Measurements from ENCODE around the gene RAB3GAP1.

The RAB3GAP1 gene

DNA sequence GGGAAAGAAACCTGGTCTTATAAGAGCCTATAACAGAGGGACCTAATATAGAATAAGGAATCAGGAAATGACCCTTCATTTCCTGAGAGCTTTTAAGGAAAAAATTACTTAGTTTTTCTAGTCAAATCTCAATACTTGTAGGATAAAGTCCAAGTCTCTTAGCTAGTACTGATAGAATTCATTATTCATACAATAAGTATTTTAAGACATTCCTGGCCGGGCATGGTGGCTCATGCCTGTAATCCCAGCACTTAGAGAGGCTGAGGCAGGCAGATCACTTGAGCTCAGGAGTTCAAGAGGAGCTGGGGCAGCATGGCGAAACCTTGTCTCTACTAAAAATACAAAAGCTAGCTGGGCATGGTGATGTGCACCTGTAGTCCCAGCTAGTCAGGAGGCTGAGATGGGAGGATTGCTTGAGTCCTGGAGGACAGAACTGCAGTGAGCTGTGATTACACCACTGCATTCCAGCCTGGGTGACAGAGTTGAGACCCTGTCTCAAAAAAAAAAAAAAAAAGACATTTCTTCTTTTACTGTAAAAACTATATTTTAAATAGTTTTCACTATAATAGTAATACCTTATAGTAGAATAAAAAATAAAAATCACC lies 3.2 kb downstream of the RAB3GAP1 start:
- TF ChIP-seq, protein P1, sequence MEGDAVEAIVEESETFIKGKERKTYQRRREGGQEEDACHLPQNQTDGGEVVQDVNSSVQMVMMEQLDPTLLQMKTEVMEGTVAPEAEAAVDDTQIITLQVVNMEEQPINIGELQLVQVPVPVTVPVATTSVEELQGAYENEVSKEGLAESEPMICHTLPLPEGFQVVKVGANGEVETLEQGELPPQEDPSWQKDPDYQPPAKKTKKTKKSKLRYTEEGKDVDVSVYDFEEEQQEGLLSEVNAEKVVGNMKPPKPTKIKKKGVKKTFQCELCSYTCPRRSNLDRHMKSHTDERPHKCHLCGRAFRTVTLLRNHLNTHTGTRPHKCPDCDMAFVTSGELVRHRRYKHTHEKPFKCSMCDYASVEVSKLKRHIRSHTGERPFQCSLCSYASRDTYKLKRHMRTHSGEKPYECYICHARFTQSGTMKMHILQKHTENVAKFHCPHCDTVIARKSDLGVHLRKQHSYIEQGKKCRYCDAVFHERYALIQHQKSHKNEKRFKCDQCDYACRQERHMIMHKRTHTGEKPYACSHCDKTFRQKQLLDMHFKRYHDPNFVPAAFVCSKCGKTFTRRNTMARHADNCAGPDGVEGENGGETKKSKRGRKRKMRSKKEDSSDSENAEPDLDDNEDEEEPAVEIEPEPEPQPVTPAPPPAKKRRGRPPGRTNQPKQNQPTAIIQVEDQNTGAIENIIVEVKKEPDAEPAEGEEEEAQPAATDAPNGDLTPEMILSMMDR (conservative IDR thresholded peaks at IDR 0.05; ENCODE audit: low read depth, low read length) = no peak
- DNase-seq (ENCODE audit: low read depth) = peak; percentile 69
- no peak overlapping the region for H3K4me3 ChIP-seq (ENCODE audit: low read depth, low read length)

- TF ChIP-seq, protein P1 (conservative IDR thresholded peaks at IDR 0.05; ENCODE audit: low read depth, low read length) = no peak
- no peak overlapping the region for H3K4me3 ChIP-seq (ENCODE audit: low read depth, low read length)
- DNase-seq (ENCODE audit: low read depth) = peak; percentile 48
Measured at GRCh38 chr2:135056790-135057189, 4.7 kb downstream of the RAB3GAP1 start.

DNA sequence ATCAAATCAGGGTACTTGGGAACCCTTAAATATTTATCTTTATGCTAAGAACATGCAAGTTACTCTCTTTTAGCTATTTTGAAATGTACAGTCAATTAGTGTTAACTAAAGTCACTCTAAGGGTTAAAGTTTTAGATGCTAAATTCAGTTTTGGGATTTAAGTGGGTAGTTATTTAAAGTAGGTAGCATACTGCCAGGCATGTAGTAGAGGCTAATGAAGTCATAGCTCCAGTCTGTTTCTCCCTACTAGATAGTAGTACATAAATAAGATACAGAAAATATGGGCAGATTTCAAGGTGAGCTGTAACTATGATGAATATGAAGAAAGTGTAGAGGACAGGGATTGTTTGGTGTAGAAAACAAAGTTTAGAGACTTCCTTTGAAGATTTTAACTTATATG lies 7.5 kb downstream of the RAB3GAP1 start:
- no peak overlapping the region for H3K4me3 ChIP-seq (ENCODE audit: low read depth, low read length)
- no peak for DNase-seq (ENCODE audit: low read depth)
- TF ChIP-seq, protein P1 (conservative IDR thresholded peaks at IDR 0.05; ENCODE audit: low read depth, low read length) = no peak

DNA sequence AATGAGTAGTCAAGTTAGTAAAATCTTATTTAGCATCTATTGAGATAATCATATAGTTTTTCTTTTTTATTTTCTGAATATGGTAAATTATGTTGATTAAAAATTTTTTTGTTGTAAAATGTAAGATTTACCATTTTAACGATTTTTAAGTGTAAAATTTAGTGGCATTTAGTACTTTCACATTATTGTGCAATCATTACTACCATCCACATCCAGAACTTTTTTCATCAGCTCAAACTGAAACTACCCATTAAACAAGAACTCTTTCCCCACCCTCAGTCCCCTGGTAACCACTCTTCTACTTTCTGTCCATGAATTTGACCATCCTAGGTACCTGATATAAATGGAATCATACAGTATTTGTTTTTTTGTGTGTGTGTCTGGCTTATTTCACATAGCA lies 11.1 kb downstream of the RAB3GAP1 start:
- TF ChIP-seq, protein P1 (conservative IDR thresholded peaks at IDR 0.05; ENCODE audit: low read depth, low read length) = no peak
- peak; percentile 26 for DNase-seq (ENCODE audit: low read depth)
- H3K4me3 ChIP-seq (ENCODE audit: low read depth, low read length) = no peak overlapping the region

GRCh38 chr2:135064149-135064548 lies 12.1 kb downstream of the RAB3GAP1 start:
- no peak for DNase-seq (ENCODE audit: low read depth)
- H3K4me3 ChIP-seq (ENCODE audit: low read depth, low read length) = no peak overlapping the region
- TF ChIP-seq, protein P1 (conservative IDR thresholded peaks at IDR 0.05; ENCODE audit: low read depth, low read length) = no peak

GRCh38 chr2:135066710-135067109 lies 14.6 kb downstream of the RAB3GAP1 start:
- no peak overlapping the region for H3K4me3 ChIP-seq (ENCODE audit: low read depth, low read length)
- DNase-seq (ENCODE audit: low read depth) = peak; percentile 15
- TF ChIP-seq, protein P1 (conservative IDR thresholded peaks at IDR 0.05; ENCODE audit: low read depth, low read length) = no peak
